DND-41 (cell line): ENCODE results near the gene WDR7.

Experiments
- ATAC-seq: fragments of 200-7000 bp; cut with Tn5 transposase; 3 replicates; pipeline ENCODE4 v1.9.1; 2021; ENCODE audit warnings: low read depth; ENCODE audit not compliant: insufficient read depth
- DNase-seq: peaks from one replicate; pipeline ENCODE4 v3.0.0-alpha.2; 2020
- H2AFZ ChIP-seq: 2 replicates; pipeline ENCODE4 v1.6.0; 2012; ENCODE audit warnings: low read depth, low read length
- H3K27ac ChIP-seq: 2 replicates; pipeline ENCODE4 v1.5.1; 2012; ENCODE audit warnings: low read length, inconsistent platforms
- H3K27me3 ChIP-seq: fragments of 200-600 bp; sonication (generic); 2 replicates; pipeline ENCODE4 v1.6.0; 2012; ENCODE audit warnings: low read length, mild to moderate bottlenecking, inconsistent platforms; ENCODE audit not compliant: insufficient read depth, poor library complexity
- H3K36me3 ChIP-seq: 2 replicates; pipeline ENCODE4 v1.5.1; 2012; ENCODE audit warnings: low read length, inconsistent platforms; ENCODE audit not compliant: insufficient read depth
- H3K4me1 ChIP-seq: 2 replicates; pipeline ENCODE4 v1.5.1; 2012; ENCODE audit warnings: mild to moderate bottlenecking, low read length; ENCODE audit not compliant: insufficient read depth
- H3K4me2 ChIP-seq: 2 replicates; pipeline ENCODE4 v1.6.0; 2012; ENCODE audit warnings: mild to moderate bottlenecking, moderate library complexity, low read length, inconsistent platforms; ENCODE audit not compliant: insufficient read depth
- H3K4me3 ChIP-seq, 2 experiments: fragments of 200-600 bp in 1 of 2; shearing (Covaris generic) in 1 of 2; 2 replicates each; pipeline ENCODE4 v1.5.1; 2012 to 2016; ENCODE audit warnings: inconsistent platforms in 2 of 2, low read length in 2 of 2, mild to moderate bottlenecking in 2 of 2, low read depth in 1 of 2, moderate library complexity in 1 of 2
- H3K79me2 ChIP-seq: 2 replicates; pipeline ENCODE4 v1.6.0; 2012; ENCODE audit warnings: low read length, inconsistent platforms; ENCODE audit not compliant: insufficient read depth
- H3K9ac ChIP-seq: 2 replicates; pipeline ENCODE4 v1.6.0; 2012; ENCODE audit warnings: low read depth, mild to moderate bottlenecking, inconsistent platforms, low read length, moderate library complexity
- H3K9me3 ChIP-seq: 2 replicates; pipeline ENCODE4 v1.5.1; 2012; ENCODE audit warnings: low read length, moderate library complexity, mild to moderate bottlenecking, inconsistent platforms; ENCODE audit not compliant: insufficient read depth, severe bottlenecking
- H4K20me1 ChIP-seq: 2 replicates; pipeline ENCODE4 v1.6.0; 2012; ENCODE audit warnings: low read length; ENCODE audit not compliant: insufficient read depth
- CTCF ChIP-seq: IDR thresholded peaks from 2 replicates; pipeline ENCODE4 v1.5.1; 2012; ENCODE audit warnings: borderline replicate concordance, low read length, moderate library complexity, mild to moderate bottlenecking; ENCODE audit not compliant: poor library complexity, severe bottlenecking; ENCODE audit errors: extremely low read depth
- EZH2 ChIP-seq: IDR thresholded peaks from 3 replicates; pipeline ENCODE4 v1.6.1; 2012; ENCODE audit warnings: borderline replicate concordance, low read depth, mild to moderate bottlenecking, moderate library complexity, low read length, inconsistent platforms; ENCODE audit not compliant: severe bottlenecking

The WDR7 gene

GRCh38 chr18:56926734-56927133, 275.6 kb downstream of the WDR7 start:
- TF ChIP-seq CTCF, result no peak
- no peak for TF ChIP-seq EZH2
- no peaks in the 10 kb centered on the region for H3K36me3 ChIP-seq
- no peaks in the 10 kb centered on the region for H3K27me3 ChIP-seq
- no peak overlapping the region for H3K4me2 ChIP-seq
- no peaks in the 10 kb centered on the region for H4K20me1 ChIP-seq
- H2AFZ ChIP-seq, result no peak overlapping the region
- no peak for ATAC-seq
- no peaks in the 10 kb centered on the region for H3K9me3 ChIP-seq
- DNase-seq, result no peak
- H3K4me3 ChIP-seq, result no peak overlapping the region
- H3K79me2 ChIP-seq, result no peaks in the 10 kb centered on the region
- H3K9ac ChIP-seq, result no peak overlapping the region
- H3K4me1 ChIP-seq, result no peaks in the 10 kb centered on the region
- H3K27ac ChIP-seq, result no peak overlapping the region

- Histone ChIP-seq H3K27me3 (no peaks in the 10 kb centered on the region), H3K4me3 (no peak overlapping the region), H3K27ac (no peak overlapping the region), H4K20me1 (no peaks in the 10 kb centered on the region), H3K4me1 (no peaks in the 10 kb centered on the region), H2AFZ (no peak overlapping the region), H3K9me3 (no peaks in the 10 kb centered on the region), H3K9ac (no peak overlapping the region), H3K36me3 (peaks cover 3% of the 10 kb centered on the region; the same call in 1 of the 2 replicates), H3K4me2 (no peak overlapping the region), H3K79me2 (no peaks in the 10 kb centered on the region)
- ATAC-seq (no peak), DNase-seq (no peak)
- TF ChIP-seq CTCF (no peak), EZH2 (no peak)
Observed at GRCh38 chr18:56927786-56928185, 276.6 kb downstream of the WDR7 start.

- TF ChIP-seq EZH2, result no peak
- no peak for TF ChIP-seq CTCF
- no peaks in the 10 kb centered on the region for H3K27me3 ChIP-seq
- no peaks in the 10 kb centered on the region for H4K20me1 ChIP-seq
- no peak overlapping the region for H3K27ac ChIP-seq
- no peaks in the 10 kb centered on the region for H3K79me2 ChIP-seq
- no peak overlapping the region for H3K9ac ChIP-seq
- H3K36me3 ChIP-seq, result peaks cover 5% of the 10 kb centered on the region; the same call in 1 of the 2 replicates
- H2AFZ ChIP-seq, result no peak overlapping the region
- no peak overlapping the region for H3K4me2 ChIP-seq
- H3K4me3 ChIP-seq, result no peak overlapping the region
- ATAC-seq (peak; percentile 54; the same call in 2 of the 3 replicates), DNase-seq (no peak)
- no peaks in the 10 kb centered on the region for H3K4me1 ChIP-seq
- no peaks in the 10 kb centered on the region for H3K9me3 ChIP-seq
Observed at GRCh38 chr18:56929886-56930285, 278.7 kb downstream of the WDR7 start.

- H3K79me2 ChIP-seq, result no peaks in the 10 kb centered on the region
- no peaks in the 10 kb centered on the region for H3K27me3 ChIP-seq
- H3K4me1 ChIP-seq, result no peaks in the 10 kb centered on the region
- H4K20me1 ChIP-seq, result no peaks in the 10 kb centered on the region
- H3K9ac ChIP-seq, result no peak overlapping the region
- TF ChIP-seq EZH2 (no peak), CTCF (no peak)
- no peak overlapping the region for H3K4me2 ChIP-seq
- H3K27ac ChIP-seq, result no peak overlapping the region
- H2AFZ ChIP-seq, result no peak overlapping the region
- no peak overlapping the region for H3K4me3 ChIP-seq
- peaks cover 8% of the 10 kb centered on the region; the same call in 1 of the 2 replicates for H3K36me3 ChIP-seq
- DNase-seq (no peak), ATAC-seq (no peak)
- no peaks in the 10 kb centered on the region for H3K9me3 ChIP-seq
Observed at GRCh38 chr18:56933472-56933871, 282.3 kb downstream of the WDR7 start.
